COR-L47 (cell line): Measurements from ENCODE around the gene FBXW10B.
"Not testable (repeated sequence)": the region's sequence is repeated elsewhere in the genome, so short reads cannot be mapped to it uniquely, and the experiment has no call there.

Experiments used
- DNase-seq: peaks from one replicate; lab custom pipeline; 2025; lab: John Stamatoyannopoulos, UW

FBXW10B gene

GRCh38 chr17:15619331-15620058 is at the start of gene FBXW10B:
Gene FBXW10B (minus strand): TSS chr17:15619704. CDS start chr17:15619512, 192 bp downstream.
- DNase-seq = not testable (repeated sequence)

- no peak for DNase-seq
These were observed 44.2 kb upstream of the FBXW10B start for GRCh38 chr17:15663691-15664090.

- DNase-seq = no peak
These were observed 43.7 kb upstream of the FBXW10B start for GRCh38 chr17:15663176-15663575.

GRCh38 chr17:15662681-15663080 is 43.2 kb upstream of the FBXW10B start:
- DNase-seq = no peak

GRCh38 chr17:15660077-15660476 is 40.6 kb upstream of the FBXW10B start:
- no peak for DNase-seq

GRCh38 chr17:15659663-15660062 is 40.2 kb upstream of the FBXW10B start:
- no peak for DNase-seq

GRCh38 chr17:15659236-15659635 is 39.7 kb upstream of the FBXW10B start:
- DNase-seq = no peak

GRCh38 chr17:15658296-15658695 is 38.8 kb upstream of the FBXW10B start:
- DNase-seq = no peak

- DNase-seq = no peak
These were observed 38.4 kb upstream of the FBXW10B start for GRCh38 chr17:15657868-15658267.

GRCh38 chr17:15654886-15655561 is 35.5 kb upstream of the FBXW10B start:
- no peak for DNase-seq

- DNase-seq = not testable (repeated sequence)
These were observed 34.9 kb upstream of the FBXW10B start for GRCh38 chr17:15654401-15654800.

GRCh38 chr17:15652960-15653359 is 33.5 kb upstream of the FBXW10B start:
- DNase-seq = no peak

- peak; percentile 59 for DNase-seq
These were observed 32.1 kb upstream of the FBXW10B start for GRCh38 chr17:15651583-15652110.

- no peak for DNase-seq
These were observed 31.5 kb upstream of the FBXW10B start for GRCh38 chr17:15650741-15651582.

- DNase-seq = no peak
These were observed 30.4 kb upstream of the FBXW10B start for GRCh38 chr17:15649861-15650421.

- DNase-seq = no peak
These were observed 28.9 kb upstream of the FBXW10B start for GRCh38 chr17:15648386-15648785.

GRCh38 chr17:15645942-15646312 is 26.4 kb upstream of the FBXW10B start:
- not testable (repeated sequence) for DNase-seq

GRCh38 chr17:15645099-15645941 is 25.8 kb upstream of the FBXW10B start:
- DNase-seq = not testable (repeated sequence)

- DNase-seq = not testable (repeated sequence)
These were observed 23.2 kb upstream of the FBXW10B start for GRCh38 chr17:15642505-15643251.

- DNase-seq = not testable (repeated sequence)
These were observed 22.5 kb upstream of the FBXW10B start for GRCh38 chr17:15642014-15642413.
